Erythroblast (primary cell): ENCODE data around the gene APOBR.
A peak's percentile ranks its signal among the peaks of the same experiment; 100 is the strongest.
"Not testable (repeated sequence)": the region's sequence is repeated elsewhere in the genome, so short reads cannot be mapped to it uniquely, and the experiment has no call there.

Source experiments
- DNase-seq, 2 experiments: peaks; one replicate each; lab custom pipeline; 2025; lab: John Stamatoyannopoulos, UW
- GATA1 ChIP-seq: IDR thresholded peaks from 2 replicates; pipeline ENCODE4 v1.6.1; 2011; ENCODE audit warnings: low read depth, mild to moderate bottlenecking, control low read depth, low read length, moderate library complexity
- POLR2A ChIP-seq: IDR thresholded peaks from 2 replicates; pipeline ENCODE4 v1.6.1; 2011; ENCODE audit warnings: mild to moderate bottlenecking, low read length

APOBR gene, protein sequence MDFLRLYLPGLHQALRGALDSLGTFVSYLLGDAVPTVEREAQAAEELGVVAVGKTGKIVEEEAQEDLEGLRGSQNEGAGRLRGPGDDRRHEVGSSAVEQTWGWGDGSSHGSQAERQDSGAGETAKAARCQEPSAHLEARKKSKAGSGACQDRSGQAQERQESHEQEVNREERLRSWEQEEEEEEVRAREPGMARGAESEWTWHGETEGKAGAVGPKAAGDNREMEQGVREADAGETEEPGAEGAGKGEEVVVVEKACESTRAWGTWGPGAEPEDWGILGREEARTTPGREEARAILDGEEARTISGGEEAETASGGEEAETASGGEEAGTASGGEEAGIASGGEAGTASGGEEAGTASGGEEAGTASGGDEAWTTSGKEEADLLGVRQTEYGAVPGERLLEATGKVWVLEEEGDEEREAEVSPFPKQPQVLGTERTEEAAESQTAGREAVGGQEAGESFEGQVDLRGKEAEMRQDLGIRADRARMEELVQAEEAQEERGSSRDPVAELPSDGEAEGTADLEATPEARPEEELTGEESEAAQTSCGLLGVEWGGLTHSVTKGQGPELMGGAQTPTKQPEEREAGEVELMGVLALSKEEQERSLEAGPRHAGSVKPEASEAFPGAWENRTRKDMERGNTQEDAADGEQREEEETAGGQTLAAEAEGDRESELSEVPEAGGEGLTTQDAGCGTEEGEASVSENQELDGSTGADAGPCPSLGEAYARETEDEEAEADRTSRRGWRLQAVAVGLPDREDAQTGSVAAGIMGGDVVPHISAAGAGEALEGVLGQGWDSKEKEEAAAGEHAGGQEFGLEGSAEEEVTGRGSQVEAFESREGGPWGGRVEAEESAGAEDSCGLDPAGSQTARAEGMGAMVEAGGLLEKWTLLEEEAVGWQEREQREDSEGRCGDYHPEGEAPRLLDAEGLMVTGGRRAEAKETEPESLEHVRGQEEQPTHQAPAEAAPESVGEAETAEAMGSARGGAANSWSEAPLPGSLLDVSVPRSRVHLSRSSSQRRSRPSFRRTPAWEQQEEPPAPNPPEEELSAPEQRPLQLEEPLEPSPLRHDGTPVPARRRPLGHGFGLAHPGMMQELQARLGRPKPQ

DNA sequence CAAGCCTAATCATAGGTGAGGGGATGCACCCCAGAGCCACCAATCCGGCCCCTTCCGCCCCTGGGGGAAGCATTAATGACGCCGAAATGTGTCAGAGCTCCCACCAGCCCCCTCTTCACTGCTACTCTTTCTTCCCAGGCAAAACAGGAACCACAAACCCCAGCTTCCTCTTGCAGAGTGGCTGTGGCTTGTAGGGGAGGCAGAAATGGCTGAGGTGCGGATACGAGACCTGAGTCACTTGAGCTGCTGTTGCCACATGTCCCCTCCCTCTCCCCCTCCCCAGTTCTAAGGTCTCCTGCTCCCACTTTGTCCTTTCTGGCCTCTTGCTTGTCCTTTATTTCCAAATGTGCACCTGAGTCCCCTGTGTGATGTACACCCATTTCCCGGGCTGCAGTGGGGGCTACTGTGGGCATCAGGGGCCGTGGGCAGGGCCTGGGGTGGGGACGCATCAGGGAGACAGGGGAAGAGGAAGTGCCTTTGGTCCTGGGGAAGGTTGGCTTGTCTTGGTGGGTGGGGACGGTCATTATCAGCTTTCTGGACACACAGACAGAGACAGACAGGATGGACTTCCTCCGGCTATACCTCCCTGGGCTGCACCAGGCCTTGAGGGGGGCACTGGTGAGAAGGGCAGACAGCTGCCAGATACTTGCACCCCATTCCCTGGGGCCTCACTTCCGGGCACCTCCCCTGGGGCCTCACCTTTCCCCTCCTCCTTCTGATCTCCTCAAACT is at the start of gene APOBR:
Gene APOBR (plus strand): TSS at position 523 of the 731 bp plus-strand sequence. CDS start 39 bp downstream, at position 562.
- DNase-seq: peak; percentile 35 to 43
- TF ChIP-seq GATA1 (no peak), POLR2A (peak; percentile 49)

DNA sequence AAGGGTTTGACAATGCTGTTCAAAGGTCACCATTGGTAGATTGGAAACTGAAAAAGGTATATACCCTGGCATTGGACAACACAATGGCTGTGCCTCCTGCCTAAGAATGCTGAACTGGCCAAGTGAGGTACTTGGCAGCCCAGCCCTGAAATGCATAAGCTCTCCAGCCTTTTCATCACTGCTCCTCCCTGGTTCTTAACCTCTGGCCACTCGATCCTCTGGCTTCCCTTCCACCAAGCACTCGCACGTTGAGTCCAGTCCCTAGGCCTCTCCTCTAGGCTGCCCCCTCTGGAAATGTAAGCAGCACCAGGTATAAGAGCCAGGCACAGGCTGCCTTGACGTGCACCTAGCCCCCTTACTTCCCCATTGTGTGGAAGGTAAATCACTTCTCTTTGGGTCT is 48.1 kb upstream of the APOBR start:
- not testable (repeated sequence) for DNase-seq

DNA sequence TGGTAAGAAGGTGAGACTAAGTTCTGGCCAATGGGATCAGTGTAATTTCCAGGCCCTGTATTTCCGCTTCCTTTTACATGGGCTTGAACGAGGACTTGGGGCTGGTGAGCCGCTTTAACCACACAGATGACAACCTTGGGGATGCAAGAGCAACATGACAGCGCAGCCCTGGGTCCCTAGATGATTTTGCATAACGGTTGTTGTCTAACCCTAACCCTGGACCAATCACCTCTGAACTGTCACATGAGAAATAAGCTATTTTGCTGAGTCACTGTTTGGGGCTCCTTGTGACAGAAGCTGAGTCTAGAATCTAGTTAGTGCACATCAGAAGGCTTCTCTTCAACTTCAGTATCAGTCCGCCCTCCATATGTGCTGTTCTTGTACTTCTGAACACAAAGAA is 47.4 kb upstream of the APOBR start:
- not testable (repeated sequence) for DNase-seq

DNA sequence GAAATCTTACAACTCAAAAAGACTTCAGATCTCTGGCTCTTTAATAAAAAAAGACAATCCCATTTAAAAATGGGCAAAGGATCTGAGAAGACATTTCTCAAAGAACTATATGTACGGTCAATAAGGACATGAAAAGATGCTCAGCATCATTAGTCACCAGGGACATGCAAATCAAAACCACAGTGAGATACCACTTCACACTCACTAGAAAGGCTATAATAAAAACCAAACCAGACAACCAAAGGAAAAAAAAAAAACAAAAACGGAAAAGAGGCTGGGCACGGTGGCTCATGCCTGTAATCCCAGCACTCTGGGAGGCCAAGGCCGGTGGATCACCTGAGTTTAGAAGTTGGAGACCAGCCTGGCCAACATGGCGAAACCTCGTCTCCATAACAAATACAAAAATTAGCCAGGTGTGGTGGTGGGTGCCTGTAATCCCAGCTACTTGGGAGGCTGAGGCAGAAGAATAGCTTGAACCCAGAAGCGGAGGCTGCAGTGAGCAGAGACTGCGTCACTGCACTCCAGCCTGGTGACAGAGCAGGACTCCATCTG is 20.7 kb upstream of the APOBR start:
- no peak for DNase-seq

DNA sequence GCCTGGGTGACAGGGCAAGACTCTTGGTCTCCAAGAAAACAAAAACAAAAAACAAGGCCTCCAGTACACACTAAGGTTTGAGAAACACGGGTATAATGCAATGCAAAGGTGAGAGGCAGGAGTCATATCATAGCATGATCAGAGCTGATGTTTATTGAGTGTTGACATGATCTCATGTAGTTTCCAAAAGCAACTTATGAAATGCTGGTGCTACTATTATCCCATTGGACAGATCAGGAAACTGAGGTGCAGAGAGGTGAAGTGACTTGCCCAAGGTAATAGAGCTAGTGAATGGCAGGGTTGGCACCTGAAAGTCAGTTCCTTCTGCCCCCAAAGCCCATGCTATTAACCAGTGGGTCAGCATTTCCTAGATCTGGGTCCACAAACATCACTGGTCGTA is 19.2 kb upstream of the APOBR start:
- no peak for DNase-seq
- TF ChIP-seq POLR2A: no peak
- no peak for TF ChIP-seq GATA1

More for the DNA sequence above, 20.7 kb upstream of the APOBR start:
- TF ChIP-seq POLR2A (no peak), GATA1 (no peak)

DNA sequence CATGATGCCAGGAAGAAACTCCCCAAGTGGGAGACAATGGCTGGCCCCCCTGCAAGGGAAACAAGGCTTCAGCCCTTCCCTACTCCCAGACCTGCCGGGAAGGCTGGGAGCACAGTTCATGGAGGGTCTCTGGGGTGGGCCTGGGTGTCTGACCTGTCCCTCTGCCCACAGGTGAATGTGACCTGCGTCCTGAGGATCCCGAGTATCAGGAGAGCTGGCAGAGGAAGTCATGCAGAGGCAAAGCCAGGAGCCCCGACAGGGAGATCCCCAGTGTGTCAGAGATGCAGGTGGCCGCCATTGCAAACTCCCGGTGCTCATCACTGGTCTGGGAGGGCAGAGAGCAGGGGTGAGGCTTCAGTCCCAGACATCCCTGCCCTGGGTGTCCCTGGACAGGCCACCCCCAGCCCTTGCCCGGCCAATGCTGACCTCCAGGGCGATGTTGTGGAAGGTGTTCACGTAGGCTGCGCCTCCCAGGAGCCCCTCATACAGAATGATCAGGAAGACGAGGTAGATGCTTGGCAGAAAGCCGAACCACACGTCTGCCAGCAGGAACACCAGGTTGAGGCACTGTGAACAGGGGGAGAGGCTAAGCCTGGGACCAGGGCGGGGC is 17.0 kb upstream of the APOBR start:
- no peak for DNase-seq
- TF ChIP-seq GATA1 (no peak), POLR2A (no peak)

DNA sequence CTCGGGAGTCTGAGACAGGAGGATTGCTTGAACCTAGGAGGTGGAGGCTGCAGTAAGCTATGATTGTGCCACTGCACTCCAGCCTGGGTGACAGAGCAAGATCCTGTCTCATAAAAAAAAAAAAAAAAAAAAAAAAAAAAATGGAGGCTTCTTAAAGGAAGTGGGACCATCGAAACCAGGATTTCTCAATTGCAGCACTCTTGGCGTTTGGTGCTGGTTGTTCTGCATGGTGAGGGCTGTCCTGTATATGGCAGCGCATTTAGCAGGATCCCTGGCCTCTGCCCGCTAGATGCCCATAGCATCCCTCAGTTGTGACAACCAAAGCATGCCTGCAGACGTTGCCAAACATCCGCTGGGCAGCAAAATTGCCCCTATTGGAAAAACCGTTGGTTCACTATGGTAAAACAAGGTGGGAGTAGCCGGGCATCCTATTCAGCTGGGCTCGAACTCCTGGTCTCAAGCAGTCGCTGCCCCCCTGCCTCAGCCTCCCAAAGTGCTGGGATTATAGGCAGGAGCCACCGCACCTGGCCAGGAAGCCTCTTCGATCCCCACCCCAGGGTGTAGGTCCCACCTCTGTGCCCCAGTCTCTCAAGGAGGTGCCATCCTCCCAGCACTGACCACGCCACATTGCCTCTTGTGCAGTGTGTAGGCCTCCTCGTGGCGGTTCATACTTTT is 15.8 kb upstream of the APOBR start:
- DNase-seq: no peak
- TF ChIP-seq POLR2A: no peak
- TF ChIP-seq GATA1: no peak

DNA sequence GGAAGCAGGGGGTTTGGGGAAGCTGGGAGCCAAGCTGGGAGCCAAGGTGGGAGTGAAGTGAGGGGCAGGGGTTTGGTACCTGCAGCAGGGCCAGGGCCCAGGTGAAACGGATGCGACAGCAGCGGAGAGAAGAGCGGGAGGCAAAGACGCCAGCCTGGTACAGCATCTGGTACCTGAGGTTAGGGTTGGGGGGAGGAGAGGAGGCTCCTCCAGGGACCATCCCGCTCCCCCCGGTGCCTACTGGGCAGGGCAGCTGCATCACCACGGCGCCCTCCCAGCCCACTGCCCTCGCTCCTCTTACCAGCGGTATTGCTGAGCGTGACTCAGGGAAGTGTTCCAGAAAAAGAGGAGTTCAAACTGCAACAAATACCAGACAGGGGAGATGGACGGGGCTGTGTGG is 12.4 kb upstream of the APOBR start:
- TF ChIP-seq POLR2A (no peak), GATA1 (no peak)
- DNase-seq: no peak

DNA sequence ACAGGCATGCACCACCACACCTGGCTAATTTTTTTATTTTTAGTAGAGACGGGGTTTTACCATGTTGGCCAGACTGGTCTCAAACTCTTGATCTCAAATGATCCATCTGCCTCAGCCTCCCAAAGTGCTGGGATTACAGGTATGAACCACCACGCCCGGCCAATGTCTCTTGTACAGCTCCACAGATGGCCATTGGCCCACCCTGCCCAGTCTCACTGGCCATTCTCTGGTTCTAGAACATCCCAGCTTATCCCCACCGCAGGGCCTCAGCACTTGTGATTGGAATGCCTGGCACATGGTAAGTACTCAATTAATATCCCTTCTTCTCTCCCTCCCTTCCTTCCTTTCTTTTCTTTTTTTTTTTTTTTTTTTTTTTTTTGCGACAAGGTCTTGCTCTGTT is 11.1 kb upstream of the APOBR start:
- not testable (repeated sequence) for DNase-seq

DNA sequence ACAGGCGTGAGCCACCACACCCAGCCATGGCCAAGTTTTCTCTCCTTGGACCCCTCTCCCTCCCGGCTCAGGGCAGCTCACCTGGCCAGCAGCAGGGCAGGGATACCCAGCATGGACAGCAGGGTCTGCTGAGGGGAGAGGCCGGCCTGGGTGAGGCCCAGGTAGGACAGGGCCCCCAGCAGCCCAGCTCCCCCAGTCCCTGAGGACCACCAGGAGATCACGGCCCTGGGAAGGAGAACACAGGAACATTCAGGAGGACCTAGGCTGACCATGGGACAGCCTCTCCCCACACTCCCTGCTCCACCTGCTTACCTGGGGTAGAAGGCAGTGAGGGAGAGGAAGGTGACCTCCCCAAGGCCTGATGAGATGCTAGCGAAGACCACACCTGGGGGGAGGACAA is 8.2 kb upstream of the APOBR start:
- no peak for DNase-seq
- TF ChIP-seq POLR2A: no peak
- no peak for TF ChIP-seq GATA1

DNA sequence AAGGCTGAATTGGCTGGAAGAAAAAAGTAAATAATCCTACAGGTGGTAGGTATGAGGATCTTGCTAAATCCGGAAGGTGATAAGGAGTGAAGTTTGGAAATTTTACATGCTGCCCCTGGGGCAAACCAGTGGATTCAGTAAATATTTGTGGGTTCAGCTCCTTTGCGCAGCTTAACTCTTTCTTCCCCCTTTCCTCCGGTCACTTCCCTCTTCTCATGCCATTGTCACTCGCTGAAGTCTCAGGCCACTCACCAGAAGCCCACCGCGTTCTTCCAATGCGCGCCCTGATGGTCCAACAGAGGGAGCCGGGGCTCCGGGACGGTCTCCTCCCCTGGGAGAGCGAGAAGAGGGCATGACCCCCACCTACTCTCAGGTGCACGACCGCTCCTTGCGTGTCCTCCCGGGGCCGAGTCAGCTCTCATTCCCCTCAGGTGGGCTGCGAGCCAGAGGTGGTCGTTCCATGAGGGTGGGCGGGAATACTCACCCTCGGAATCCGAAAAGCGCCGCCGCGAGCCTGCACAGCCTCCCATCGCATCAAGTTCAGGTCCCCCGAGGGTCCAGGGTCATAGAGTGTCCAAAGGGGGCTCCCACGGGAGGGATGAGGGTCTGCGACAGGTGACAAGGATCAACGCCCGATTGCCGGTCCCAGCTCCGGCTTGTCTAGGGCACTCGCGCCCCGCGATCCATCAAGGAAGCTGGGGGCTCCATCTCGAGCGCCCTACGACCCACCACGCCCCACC is 3.0 kb upstream of the APOBR start:
- TF ChIP-seq GATA1: no peak
- TF ChIP-seq POLR2A: no peak
- DNase-seq: peak; percentile 42 to 51

DNA sequence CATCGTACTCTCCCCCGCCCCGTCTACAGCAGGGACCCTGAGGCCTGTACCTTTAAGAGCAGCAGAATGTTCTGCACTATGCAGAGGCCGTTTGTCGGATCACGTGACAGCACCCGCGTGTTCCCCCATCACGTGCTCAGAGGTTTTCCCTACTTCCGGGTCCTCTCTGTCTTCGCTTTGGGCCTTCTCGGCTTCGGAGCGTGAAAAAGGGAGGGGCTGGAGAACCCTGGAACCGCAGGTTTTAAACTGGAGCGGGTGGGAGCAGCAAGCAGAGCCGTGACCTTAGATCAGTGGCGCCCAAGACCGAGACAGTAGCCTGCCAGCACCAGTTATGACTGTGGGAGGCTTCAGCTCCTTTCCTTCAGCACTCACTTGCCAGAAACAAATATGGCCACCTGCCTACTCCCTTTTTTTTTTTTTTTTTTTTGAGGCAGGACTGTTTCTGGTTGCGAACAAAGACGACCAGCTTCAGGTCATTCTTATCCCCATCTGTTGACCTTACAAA is 2.4 kb upstream of the APOBR start, which contains the start of gene CLN3:
Gene CLN3 (minus strand): TSS at position 105 of the 505 bp plus-strand sequence. CDS start 315 bp downstream, outside the sequence.
- DNase-seq: peak; percentile 95
- TF ChIP-seq POLR2A (peak; percentile 62), GATA1 (no peak)
